HG03558 (cell line): ENCODE results near the gene TTN.

Experiments used
- ATAC-seq: cut with Tn5 transposase; IDR thresholded peaks from one replicate; pipeline ENCODE4 v1.9.1; 2021; ENCODE audit warnings: moderate number of reproducible peaks; ENCODE audit not compliant: unreplicated experiment; ENCODE audit errors: extremely low read depth

Gene TTN

DNA sequence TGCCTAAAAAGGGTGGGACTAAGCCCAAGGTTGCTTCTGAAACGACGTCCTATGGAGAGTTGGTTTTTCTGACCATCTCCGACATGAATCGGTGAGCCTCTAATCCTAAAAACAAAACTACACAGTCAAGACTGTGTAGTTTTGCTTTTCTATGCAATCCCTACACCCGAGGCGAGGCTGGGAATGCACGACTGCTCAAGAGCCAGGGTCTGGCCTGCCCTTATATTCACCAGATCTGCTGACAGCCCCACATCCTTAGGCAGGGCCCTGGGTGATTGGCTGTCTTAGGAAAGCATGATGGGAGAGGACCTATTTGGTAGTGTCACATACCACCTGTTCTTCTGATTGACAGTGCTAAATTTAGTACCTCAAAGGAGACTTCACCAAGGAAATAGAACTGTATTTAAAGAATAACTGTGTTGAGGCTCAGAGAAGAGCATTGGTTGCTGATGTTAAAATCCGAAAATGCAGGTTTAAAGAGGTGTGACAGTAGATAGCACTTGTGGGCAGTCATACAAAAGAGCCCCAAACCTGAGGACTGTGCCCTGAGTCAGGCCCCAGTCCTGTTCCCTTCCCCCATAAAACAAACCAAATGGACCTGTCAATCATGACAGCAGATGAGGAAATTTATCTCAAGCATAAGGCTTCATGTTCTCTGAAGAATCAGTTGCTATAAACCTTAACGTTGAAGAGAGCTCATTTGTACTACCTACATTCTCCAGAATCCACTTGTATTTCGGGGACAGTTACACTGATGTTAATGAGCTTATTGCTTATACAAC is at the start of gene TTN:
TTN (minus strand) TSS at position 197 of the 782 bp plus-strand sequence. CDS start 2,781 bp downstream, outside the sequence.
- ATAC-seq = no peak

DNA sequence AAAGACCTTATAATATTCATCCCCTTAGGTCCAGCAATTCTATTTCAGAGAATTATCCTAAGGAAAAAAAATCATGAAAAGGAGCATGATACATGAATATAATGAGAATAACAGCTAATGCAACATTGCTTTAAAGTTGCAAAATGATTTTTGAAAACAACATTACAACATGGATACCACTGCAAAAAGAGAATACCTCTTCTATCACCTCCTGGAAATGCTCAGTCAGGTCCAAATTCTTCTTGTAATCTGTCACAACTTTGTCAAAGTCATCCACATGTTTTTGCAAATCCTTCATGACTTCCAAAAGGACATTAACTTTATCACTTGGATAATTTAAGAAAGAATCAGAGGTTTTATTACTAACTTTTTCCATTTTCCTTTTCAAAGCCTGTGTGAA is 47.9 kb upstream of the TTN start:
- ATAC-seq = no peak

DNA sequence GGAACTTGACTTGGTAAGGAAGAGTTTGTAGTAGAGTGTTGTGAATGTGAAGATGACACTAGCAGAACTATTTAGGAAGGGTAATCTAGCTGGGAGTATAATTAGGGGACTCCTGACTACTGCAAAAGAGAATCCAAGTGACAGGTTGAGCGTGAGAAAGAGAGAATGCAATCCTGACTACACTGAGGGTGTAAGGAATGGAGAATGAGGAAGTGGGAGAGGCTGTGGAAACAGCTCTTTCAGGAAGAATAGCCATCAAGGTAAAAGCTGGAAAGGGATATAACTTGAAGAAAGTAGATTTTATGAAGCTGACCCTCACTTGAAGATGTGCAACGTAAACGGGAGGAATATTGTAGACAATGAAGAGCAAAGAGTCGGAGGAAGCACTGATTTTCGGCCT is 41.1 kb upstream of the TTN start:
- ATAC-seq = no peak

DNA sequence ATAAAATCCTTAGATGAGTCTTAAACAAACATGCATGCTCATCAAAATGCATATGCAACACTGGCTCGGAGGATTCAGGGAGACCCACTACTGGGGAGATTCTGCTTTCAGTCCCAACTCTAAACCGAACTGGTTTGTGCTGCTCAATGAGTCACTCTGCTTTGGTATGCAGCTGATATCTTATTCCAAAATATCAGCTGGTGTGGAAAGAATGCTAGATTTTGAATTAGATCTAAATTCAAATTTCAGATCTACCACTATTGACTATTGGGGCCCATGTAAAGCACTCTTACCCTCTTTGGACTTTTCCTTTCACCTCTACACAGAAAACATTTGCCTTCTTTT is 39.2 kb upstream of the TTN start:
- no peak for ATAC-seq

DNA sequence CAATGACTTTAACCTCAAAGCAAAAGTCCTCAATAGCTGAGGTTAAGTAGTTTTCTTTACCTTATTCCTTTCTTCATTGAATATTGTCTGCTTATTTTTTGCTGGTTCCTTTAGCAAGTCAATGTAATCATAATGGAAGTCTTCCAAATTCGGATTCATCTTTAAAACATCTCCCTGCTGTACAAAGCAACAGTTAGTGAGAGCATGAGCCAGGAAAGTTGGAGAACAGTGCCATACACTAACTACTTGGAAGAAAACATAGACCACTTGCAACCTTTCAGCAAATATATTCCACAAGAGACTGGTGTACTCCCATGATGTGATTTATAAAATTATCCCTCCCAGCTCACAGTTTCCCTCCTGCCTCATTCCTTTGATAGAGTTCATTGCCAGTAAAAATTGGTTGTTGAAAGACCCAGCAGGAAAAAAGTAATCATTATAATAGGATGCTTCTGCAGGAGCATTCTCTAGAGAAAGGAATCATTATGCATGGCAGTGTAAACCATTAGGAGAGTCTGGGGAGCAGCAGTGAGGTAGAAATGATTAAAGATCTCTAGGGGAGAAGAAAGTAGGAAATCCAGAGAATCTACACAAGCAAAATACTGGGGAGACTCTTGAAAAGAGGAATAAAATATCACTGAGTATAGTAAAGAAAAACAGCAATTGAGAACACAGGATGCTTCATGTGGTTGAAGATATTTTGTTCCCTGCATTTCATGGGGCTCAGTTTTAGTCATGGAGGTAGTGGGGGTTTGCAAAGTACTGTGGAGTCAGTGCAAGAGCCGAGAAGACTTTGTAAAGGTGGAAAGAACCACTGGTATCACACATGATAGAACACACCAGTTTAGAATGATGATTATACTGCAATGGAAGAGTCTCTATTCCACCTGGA is 38.6 kb upstream of the TTN start:
- no peak for ATAC-seq

DNA sequence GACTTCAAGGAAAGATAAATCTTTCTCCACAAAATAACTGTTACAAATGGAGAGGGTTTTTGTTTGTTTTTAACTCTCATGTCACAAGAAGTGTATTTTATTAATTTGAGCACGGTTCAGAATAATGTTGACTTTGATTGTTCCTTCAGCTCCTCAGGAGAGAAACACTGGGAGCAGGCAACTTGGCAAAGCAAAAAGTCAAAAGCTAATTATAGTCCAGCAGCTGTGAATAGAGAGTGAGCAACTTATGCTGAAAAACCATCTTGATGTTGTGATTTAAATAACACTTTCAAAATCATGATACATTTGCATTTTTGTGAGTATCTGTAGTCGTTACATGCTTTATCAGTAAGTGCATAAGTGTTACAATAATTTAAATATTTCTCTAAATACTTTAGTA is 37.5 kb upstream of the TTN start:
- ATAC-seq = no peak

DNA sequence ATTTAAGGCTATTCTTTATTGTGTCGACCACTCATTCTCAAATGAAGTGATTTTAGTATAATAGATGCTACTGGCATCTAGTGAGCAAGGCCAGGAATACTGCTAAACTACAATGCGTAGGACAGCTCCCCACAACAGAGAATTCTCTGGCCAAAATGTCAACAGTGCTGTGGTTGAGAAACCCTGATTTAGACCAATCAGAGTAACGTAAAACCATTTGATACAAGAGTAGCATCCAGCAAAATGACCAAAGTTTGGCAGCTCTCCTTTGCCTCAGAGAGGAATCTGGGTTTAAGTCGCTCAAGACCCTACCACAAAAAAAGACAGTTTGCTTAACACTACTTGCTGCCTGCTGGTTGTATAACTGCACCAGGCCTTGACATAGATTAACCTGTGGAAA is 37.0 kb upstream of the TTN start:
- ATAC-seq = no peak

DNA sequence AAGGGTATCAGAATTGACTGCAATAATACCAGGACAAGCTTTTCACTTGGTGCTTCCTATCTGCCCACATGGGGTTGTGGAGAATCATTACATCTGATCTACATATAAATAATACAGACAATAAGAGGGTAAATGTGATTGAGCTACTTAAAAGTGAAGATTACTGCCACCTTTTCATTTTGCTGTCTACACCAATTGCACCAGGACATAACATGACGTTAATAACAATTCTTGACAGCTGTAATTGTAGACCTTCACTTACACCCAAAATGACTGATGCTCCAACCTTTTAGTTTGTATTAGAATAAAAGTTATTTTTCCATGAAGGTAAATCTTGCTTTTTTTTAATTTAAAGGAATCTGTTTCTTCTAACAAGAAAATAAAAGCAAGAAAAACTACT is 36.5 kb upstream of the TTN start:
- no peak for ATAC-seq

DNA sequence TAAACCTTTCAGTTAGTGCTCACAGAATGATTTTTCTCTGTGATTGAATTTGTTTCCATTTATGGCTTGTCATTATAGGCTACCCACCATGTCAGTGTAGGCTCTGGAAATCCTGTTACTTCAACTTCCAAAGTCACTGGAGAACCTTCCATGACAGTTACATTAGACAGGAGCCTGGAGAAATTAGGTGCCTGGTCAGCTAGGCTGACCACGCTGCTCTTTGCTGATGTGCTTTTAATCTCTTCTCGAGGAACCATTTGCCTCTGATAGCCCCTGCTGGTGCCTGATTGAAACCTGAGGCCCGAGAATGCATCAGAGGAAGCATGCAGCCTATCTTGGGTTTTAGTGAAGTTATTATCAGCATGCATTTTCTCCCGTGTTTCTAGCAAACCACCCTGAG is 29.6 kb upstream of the TTN start:
- ATAC-seq = no peak

DNA sequence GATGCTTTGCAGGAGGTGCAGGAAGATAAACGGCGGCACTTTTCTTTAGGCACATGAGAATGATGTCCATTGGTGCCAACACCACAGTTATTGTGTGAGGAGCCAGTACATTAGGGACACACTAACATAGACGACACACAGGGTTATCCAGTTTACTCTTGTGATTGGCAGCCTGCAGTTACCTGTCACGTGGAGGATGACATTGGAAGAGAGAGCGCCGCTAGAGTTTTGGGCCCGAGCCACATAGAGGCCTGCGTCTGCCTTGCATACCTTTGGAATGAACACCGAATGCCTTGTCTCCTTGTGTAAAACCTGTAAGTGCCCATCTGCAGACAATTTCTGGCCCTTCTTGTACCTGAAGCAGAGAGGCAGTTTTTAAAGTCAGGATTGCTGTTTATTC is 26.9 kb upstream of the TTN start:
- ATAC-seq = no peak

DNA sequence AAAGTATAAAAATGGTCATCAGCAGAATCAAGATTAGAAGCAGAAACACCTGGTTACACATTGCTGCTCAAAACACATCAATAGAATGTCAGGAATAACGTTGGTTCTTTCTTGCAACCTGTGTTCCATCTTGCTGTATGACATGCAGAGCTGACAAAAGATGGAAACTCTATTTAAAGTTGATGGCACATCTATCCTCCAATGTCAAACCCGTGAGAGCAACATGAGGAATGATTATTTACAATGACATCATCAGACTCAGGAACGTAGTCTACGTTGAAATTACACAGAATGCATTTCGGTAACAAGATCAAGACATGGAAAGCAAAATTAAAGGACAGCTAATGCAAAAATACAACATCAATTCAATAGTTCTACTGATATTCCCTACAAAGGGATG is 26.2 kb upstream of the TTN start:
- no peak for ATAC-seq

DNA sequence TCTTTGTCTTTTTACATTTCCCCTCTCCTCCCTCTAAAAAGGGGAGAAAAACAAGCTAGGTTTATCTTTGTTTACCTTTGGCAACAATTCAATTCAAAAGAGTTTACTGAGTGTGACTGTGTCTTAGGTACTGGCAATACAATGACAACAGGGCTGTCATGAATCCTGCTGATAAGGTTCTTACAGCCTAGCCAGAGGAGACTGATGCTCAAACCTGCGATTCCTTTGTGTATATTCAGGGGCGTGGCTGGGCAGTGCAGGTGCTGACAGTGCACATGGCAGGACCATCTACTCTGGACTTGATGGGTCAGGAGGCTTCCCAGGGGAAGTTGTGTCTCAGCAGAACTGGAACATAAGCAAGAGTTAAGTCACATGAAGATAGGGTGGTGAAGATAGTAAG is 23.2 kb upstream of the TTN start:
- ATAC-seq = no peak

DNA sequence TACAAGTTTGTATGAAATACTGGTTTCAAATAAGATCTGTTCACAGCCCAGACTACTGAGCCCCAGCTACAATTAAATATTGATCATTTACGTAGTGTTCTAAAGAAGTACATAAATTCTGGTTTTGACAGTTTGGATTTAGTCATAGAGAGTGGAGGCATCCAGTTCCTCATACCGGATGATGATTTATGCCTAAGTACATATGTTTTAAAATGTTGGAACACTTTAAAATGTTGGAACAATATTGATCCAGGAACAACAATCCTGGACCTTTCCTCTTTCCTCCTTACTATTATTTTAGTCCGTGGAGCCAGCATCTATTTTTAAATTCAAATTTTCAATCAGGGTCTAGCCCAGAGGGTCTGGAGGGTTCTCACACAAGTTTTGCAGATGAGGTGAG is 22.8 kb upstream of the TTN start:
- no peak for ATAC-seq

DNA sequence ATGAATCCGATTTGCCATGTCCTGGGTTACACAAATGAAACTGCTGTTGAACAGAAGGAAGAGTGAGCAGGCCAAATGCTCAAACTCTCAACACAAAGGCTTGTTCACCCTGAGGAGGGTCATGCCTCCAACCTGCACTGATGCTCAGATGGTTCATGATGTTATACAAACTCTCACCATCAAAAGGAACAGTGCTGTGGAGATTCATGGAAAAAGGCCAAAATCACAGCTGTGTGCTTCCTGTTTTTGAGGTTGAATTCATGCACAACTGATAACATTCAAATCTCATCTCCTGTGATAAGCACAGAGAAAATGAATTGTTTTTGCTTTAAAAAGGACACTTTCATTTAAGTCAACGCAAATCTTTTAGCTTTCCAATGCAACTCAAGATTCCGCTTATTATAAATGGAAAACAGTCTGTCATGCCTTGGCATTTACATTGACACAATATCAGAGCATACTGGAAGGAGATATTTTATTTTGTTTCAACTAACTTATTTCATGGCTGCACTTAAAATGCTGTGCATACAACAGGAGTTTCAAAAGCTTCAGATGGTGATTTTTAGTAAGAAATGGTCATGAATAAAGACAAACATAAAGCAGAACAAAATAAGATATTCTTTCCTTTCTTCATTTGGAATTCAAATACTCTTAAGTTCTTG is 22.2 kb upstream of the TTN start:
- no peak for ATAC-seq

DNA sequence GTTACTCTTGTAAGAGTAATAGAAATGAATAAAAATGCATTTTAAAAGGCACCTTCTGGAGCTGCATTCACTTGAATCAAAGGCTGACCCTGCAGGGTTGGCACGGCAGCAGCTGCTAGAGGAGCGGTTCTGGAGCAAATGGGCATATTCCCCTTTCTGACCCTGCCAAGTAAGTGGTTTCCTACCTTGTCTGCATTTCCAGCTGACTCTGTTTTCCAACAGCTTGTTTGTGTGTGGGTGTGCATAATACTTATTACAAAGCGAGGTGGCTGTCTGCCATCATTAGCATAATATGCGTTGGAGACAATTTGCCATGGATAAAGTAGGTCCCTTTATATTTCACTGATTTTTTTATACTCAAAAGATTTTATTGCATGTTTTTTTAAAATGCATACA is 21.3 kb upstream of the TTN start:
- no peak for ATAC-seq

DNA sequence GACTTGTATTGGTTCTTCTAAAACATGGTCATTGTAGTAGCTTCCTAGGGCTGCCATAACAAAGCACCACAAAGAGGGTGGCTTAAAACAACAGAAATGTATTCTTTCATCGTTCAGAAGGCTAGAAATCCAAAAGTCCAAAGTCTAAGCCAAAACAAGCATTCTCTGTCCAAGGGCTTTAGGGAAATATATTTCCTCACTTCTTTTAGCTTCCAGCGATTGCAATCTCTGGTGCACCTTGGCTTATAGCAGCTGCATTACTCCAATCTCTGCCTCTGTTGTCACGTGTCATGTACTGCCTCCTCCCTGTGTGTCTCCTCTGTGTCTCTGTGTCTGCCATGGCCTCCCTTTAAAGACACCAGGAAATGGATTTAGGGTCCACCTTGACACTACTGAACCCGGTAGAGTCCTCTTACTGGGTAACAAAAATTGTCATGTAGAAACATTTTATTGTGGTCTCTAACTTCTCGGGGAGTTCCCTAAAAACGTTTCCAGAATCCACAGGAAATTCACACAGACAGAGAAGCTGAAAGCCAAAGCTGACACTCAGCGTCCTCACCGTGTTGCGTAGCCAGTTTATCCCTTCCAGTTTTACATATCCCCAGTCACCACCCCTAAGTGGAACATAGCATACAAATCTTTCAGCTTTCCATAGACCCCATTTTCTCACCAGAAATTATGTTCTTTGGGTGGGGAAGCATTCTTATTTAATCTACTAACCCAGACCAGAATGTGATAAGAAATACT is 20.7 kb upstream of the TTN start:
- no peak for ATAC-seq

DNA sequence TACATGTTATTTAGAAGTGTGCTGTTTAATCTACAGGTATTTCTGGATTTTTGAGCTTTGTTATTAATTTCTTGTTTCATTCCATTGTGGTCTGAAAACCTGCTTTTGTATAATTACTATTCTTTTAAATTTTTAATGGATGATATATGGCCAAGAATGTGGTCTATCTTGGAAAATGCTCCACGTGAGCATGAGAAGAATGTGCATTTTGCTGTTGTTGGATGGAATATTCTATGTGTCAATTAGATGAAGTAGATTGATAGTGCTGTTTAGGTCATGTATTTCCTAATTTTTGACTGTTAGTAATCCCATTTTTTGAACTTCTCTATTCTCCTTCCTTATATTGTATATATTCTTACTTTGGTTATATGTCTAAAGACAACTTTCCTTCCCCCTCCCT is 19.9 kb upstream of the TTN start:
- no peak for ATAC-seq

DNA sequence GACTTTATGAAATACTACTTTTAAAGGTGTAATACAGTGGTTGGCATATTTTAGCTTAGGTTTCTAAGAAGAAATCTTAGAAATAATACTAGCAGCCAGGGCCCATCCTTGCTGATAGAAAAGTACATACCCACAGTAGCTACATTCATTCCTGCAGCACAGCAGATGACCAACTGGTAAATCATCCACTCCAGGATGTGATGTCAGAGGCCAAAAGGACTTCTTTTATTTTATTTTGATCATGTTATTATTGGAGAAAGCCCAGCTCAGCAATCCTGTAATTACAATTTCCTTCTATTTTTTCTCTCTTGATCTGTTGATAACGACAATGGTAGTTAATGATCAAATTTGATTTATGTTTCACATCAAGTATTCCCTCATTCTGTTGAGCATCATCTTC is 18.0 kb upstream of the TTN start:
- no peak for ATAC-seq

DNA sequence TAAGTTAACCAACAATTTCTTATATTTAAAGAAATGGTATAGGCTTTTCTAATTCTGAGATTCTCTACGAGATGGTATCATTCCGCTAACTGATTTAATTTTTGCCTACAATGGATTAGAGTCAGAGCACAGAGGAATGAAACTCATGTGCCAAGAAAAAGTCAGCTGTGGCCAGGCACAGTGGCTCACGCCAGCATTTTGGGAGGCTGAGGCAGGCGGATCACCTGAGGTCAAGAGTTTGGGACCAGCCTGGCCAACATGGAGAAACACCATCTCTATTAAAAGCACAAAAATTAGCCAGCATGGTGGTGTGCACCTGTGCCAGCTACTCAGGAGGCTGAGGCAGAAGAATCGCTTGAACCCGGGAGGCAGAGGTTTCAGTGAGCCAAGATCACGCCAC is 17.0 kb upstream of the TTN start:
- no peak for ATAC-seq

DNA sequence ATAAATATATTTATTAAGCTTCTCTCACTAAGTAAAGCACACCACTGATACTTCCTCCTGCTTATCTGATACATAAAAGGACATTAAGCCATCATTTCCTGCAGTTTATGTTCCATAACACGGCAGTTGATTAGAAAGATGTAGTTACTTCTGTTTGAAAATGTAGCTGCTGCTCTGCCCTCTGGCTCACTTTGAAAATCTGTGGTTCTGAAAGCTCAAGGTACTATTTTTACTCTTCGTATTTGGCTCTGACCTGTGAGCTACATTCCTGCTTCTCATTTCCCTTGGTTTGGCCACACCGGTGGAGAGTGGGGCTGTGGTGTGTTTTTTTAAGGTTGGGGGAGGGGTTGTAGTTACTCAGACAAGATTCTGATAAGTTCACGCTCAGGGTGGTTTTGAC is 12.8 kb upstream of the TTN start:
- peak; percentile 80 for ATAC-seq
